Stimulated activated CD4-positive, alpha-beta T cell treated with anti-CD3 and anti-CD28 coated beads, Interleukin-12 subunit alpha, Interleukin-12 subunit beta, amount 100 ng/mL, for 4 hours (primary cell): Measurements from ENCODE around the gene VEGFB.

Experiments used
- DNase-seq: peaks from one replicate; pipeline ENCODE4 v3.0.0-alpha.2; 2020

VEGFB gene, protein sequence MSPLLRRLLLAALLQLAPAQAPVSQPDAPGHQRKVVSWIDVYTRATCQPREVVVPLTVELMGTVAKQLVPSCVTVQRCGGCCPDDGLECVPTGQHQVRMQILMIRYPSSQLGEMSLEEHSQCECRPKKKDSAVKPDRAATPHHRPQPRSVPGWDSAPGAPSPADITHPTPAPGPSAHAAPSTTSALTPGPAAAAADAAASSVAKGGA

GRCh38 chr11:64233913-64234586 lies at the start of gene VEGFB:
Gene VEGFB (plus strand): TSS chr11:64234584. CDS start chr11:64234834, 250 bp downstream.
- DNase-seq = peak; percentile 72

DNA sequence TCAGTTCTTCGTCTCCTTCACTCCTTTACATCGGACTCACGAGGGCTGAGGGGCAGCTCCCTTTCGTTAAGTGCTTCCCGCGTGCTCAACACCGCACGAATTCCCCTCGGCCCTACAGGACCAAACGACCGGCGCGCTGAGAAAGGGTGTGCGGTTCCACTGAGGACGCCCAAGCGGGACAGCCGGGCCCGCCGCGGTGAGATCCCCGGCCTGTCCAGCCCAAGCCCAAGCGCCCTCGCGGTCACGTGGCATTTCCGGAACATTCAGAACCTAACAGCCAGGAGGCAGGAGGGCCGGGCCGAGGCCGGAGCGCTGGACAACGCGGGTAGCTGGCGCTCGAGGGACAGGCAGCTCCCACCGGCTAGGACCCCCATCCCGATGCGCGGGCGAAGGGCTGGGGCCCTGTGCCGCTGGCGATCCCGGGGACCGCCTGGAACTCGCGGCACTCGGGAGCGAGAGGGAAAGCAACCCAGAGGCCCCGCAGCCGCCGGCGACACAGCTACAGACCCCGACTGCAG lies 49.1 kb upstream of the VEGFB start:
- DNase-seq = peak; percentile 39

- DNase-seq = peak; percentile 97
Measured at GRCh38 chr11:64185693-64186491, 48.5 kb upstream of the VEGFB start, which contains the start of gene STIP1. Gene STIP1 (plus strand): TSS chr11:64186171. CDS start chr11:64186262, 91 bp downstream.

- DNase-seq = peak; percentile 35
Measured at GRCh38 chr11:64186492-64187165, 47.8 kb upstream of the VEGFB start.

DNA sequence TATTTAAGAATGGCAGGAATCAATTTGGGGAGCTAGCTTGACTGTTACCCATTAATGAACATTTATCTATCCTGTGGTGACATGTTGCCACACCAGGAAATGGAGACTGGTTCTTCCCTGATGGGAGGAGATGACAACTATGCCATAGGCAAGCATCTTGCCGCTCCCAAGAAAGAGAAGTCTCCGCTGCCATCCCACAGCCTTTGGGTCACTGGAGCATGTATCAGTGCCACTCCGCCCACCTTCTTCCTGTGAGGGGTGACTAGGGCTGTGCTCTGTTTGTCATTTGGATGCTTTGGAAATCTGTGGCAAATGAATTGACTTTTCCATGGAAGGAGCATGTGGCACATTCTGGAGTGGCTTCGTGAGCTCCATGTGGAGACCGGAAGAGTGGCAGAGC lies 42.0 kb upstream of the VEGFB start:
- no peak for DNase-seq

DNA sequence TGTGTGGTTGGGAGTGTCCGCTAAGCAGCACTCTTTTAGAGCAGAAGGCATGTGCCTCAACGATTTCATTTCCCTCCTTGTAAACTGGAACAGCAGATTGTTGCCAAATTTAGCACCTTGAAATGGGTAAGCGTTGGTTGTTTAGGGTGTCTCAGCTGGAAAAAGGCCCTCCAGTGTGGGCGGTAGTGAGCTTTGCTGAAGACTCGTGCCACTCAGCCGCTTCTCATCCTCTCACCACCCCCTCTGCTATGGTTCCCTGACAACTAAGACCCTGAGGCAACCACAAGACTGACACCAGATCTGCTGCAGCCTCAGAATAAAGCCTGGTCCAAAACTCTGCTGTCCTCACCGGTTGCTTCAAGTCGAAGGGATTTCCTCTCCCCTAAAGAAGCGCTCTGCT lies 37.8 kb upstream of the VEGFB start:
- DNase-seq = no peak

GRCh38 chr11:64198511-64198910 lies 35.9 kb upstream of the VEGFB start:
- no peak for DNase-seq

DNA sequence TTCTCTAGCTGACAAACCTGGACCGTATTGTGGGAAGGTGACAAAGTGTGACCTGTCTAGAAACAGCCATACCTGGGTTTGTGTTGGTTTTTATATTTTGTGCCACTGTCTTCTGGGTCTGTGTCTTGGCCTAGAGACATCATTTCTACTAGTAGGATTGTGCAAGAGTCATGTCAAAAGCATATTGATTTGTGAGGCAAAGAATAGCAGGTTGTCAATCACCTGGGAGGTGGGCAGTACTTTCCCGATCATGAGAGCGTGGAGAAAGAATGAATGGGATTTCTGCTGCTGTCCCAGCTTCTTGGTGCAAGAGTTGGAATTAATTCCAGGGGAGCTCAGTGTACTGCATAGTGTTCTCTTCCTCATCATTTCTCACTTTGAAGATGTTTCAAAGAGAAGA lies 32.8 kb upstream of the VEGFB start:
- no peak for DNase-seq

DNA sequence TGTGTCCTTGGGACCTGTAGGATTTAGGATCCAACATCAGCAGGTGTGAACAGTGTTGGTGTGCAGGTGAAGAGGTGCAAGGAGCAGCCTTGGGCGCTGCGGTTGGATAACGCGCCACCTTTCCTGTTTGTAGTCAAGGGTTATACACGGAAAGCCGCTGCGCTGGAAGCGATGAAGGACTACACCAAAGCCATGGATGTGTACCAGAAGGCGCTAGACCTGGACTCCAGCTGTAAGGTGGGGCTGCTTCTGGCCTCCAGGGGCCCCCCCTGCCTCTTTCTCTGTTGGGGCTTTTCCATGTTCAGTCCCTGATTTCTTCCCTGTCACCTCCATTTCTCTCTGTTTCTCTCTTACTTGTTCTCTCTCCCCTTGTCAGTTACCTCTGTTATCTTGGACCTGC lies 31.4 kb upstream of the VEGFB start:
- no peak for DNase-seq

DNA sequence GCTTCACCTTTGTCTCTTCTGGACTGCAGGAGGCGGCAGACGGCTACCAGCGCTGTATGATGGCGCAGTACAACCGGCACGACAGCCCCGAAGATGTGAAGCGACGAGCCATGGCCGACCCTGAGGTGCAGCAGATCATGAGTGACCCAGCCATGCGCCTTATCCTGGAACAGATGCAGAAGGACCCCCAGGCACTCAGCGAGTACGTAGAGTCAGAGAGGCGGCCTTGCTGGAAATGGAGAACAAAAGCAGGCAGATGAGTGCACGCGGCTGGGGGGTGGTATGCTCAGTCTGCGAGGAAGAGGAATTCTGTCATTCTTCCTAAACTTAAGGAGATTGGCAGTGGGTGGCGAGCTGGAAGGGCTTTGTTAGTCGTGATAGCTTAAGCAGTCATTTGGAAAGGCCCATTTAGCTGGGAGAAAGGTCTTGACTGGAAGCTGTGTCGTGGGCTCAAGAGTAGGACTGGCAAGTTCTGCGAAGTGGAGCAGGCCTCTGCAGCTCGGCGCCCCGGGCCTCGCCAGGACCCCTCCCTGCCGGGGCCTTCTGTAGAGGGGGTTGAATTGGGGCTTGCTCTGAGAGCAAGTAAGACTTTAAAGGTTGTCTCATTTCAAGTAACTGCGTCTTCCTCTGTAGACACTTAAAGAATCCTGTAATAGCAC lies 30.8 kb upstream of the VEGFB start:
- no peak for DNase-seq

DNA sequence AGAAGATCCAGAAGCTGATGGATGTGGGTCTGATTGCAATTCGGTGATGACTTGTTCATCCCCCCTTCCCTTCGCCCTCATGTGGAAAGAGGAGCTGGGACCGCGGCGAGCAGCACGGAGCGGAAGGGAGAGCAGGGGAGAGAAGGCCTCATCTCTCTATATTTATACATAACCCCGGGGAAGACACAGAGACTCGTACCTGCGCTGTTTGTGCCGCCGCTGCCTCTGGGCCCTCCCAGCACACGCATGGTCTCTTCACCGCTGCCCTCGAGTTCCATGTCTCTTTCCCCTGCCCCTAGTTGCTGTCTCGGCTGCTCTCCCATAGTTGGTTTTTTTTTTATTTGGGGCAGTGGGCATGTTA lies 30.3 kb upstream of the VEGFB start:
- no peak for DNase-seq

GRCh38 chr11:64204464-64204989 lies 29.9 kb upstream of the VEGFB start:
- peak; percentile 68 for DNase-seq

DNA sequence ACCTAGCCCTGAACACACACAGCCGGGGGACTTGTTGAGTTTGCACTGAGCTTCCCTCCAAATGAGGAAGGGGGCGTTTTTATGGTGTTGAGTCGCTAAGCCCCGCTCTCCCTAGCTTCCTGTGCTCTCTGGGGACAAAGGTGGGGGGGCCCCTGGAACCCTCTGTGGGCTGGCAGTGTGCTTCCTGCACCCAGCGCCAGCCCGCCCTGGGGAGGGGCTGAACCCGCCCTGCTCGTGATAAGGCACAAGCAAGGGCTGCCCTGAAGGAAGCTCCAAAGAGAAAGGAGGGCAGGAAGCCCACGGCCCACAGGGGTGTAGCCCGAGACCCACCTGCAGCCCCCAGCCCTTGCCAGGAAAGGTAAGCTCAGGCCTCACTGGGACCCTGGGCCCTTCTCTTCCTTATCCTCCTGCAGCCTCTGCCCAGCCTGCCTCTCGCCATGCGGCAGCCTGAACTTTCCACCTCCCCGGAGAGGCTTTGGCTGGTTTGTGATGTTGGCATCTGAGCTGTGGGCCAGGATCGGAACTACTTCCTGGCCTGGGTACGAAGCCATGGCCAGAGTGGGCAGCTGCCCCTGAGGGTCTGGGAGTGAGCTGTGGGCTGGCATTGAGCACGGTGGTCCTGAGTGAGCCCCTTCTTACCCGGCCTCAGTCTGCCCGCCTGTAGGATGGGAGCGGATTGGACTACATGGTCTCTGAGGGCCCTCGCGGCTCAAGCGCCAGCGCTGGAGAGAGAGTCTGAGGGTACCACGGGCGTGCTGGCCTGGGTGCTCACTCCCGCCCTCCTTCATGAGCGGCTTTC lies 27.7 kb upstream of the VEGFB start, which contains the start of gene FERMT3:
Gene FERMT3, plus strand, starts transcription at position 265 of the 799 bp plus-strand sequence. CDS start 644 bp downstream, outside the sequence.
- peak; percentile 77 for DNase-seq

- DNase-seq = peak; percentile 76
Measured at GRCh38 chr11:64207256-64208085, 26.9 kb upstream of the VEGFB start.

DNA sequence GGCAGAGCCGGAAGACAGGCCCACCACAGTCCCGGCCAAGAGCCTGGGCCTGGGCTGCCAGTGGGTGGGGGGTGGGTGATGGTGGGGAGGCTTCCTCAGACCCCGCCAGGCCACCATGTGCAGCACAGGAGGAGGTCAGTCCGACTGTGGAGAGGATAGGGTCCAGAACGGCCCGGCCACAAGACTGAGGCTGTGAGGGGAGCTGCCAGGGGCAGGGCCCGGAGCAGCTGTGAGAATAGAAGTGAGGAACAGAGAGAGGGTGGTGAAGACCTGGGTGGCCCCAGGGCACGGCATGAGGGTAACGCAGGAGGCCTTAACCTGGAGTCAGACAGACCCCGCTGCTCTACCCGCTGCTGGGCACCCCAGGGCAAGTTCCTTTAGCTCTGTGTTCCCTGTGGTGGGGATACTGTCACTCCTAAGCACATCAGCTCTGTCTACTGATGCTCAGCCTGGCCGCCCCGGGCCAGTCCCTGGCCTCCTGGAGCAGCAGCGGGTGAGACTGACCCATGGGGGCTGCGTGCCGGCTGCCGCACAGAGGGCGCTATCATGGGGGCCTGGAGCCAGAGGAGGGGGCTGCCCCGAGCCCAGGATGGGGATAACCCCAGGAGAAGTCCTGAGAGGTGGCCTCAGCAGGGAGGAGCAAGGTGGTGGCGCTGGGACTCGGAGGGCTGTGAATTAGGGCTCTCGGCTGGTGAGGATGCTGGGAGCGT lies 26.1 kb upstream of the VEGFB start:
- no peak for DNase-seq

GRCh38 chr11:64208796-64209562 lies 25.4 kb upstream of the VEGFB start:
- DNase-seq = no peak

GRCh38 chr11:64209563-64209843 lies 24.9 kb upstream of the VEGFB start:
- DNase-seq = no peak

- no peak for DNase-seq
Measured at GRCh38 chr11:64210301-64211020, 23.9 kb upstream of the VEGFB start.
